HEK293 (cell line): Measurements from ENCODE around the gene DCP1B.

Source experiments
- CTCF ChIA-PET: fragments of 350-600 bp; formaldehyde crosslinking; extraction: SDS; loops from one replicate; lab custom pipeline; 2021; ENCODE audit warnings: antibody characterized with exemption; lab: Yijun Ruan, JAX
- POLR2A ChIA-PET: fragments of 300-600 bp; formaldehyde crosslinking; extraction: SDS; loops from one replicate; lab custom pipeline; 2020; ENCODE audit warnings: antibody characterized with exemption, inconsistent platforms; lab: Yijun Ruan, JAX
- H3K27ac ChIP-seq: fragments of 200-500 bp; sonication (Bioruptor generic); 2 replicates; pipeline ENCODE4 v1.5.1; 2014; ENCODE audit warnings: low read depth, low read length, control low read depth, inconsistent platforms; ENCODE audit errors: extremely low read depth
- H3K36me3 ChIP-seq, 2 experiments: fragments of 200-500 bp in 1 of 2; sonication (Bioruptor generic) in 1 of 2; 1 replicate in 1 of 2; 2 replicates in 1 of 2; pipeline ENCODE4 v1.5.1; 2014 to 2017; ENCODE audit warnings: inconsistent platforms in 2 of 2, low read length in 2 of 2; ENCODE audit not compliant: control insufficient read depth in 2 of 2, insufficient read depth in 1 of 2
- H3K4me1 ChIP-seq: fragments of 200-500 bp; sonication (Bioruptor generic); 2 replicates; pipeline ENCODE4 v1.5.1; 2014; ENCODE audit warnings: mild to moderate bottlenecking, low read length, inconsistent platforms; ENCODE audit not compliant: control insufficient read depth, insufficient read depth
- H3K4me3 ChIP-seq: 2 replicates; pipeline ENCODE4 v1.5.1; 2011; ENCODE audit warnings: low read depth, mild to moderate bottlenecking, control low read depth, low read length, moderate library complexity
- H3K9me3 ChIP-seq: fragments of 200-500 bp; sonication (Bioruptor generic); 2 replicates; pipeline ENCODE4 v1.5.1; 2014; ENCODE audit warnings: low read depth, low read length, inconsistent platforms; ENCODE audit not compliant: control insufficient read depth, insufficient read depth
- CTCF ChIP-seq: fragments of 450-650 bp; formaldehyde crosslinking; IDR thresholded peaks from 2 replicates; pipeline ENCODE4 v1.5.1; 2016; ENCODE audit warnings: missing biosample characterization, missing genetic modification characterization
- EGR2 ChIP-seq: fragments of 450-650 bp; formaldehyde crosslinking; IDR thresholded peaks from 2 replicates; pipeline ENCODE4 v1.5.1; 2016; ENCODE audit warnings: low read depth, missing biosample characterization, missing genetic modification characterization
- ELK4 ChIP-seq: IDR thresholded peaks from 2 replicates; pipeline ENCODE4 v1.6.1; 2011; ENCODE audit warnings: mild to moderate bottlenecking, low read depth, low read length, borderline replicate concordance
- GLIS2 ChIP-seq: fragments of 450-650 bp; formaldehyde crosslinking; IDR thresholded peaks from 2 replicates; pipeline ENCODE4 v1.5.1; 2016; ENCODE audit warnings: missing biosample characterization, missing genetic modification characterization
- INSM2 ChIP-seq: fragments of 450-650 bp; formaldehyde crosslinking; IDR thresholded peaks from 2 replicates; pipeline ENCODE4 v1.5.1; 2016; ENCODE audit warnings: missing biosample characterization, missing genetic modification characterization
- KLF1 ChIP-seq: fragments of 450-650 bp; formaldehyde crosslinking; IDR thresholded peaks from 2 replicates; pipeline ENCODE4 v1.5.1; 2016; ENCODE audit warnings: missing biosample characterization, missing genetic modification characterization
- KLF16 ChIP-seq: fragments of 450-650 bp; formaldehyde crosslinking; IDR thresholded peaks from 2 replicates; pipeline ENCODE4 v1.5.1; 2017; ENCODE audit warnings: missing biosample characterization, missing genetic modification characterization
- PRDM6 ChIP-seq: fragments of 450-650 bp; formaldehyde crosslinking; IDR thresholded peaks from 2 replicates; pipeline ENCODE4 v1.5.1; 2017; ENCODE audit warnings: missing biosample characterization, missing genetic modification characterization
- SALL2 ChIP-seq: fragments of 450-650 bp; formaldehyde crosslinking; IDR thresholded peaks from 2 replicates; pipeline ENCODE4 v1.5.0; 2017; ENCODE audit warnings: missing biosample characterization, mild to moderate bottlenecking, missing genetic modification characterization, borderline replicate concordance
- SETDB1 ChIP-seq: IDR thresholded peaks from one replicate; pipeline ENCODE4 v1.6.1; 2017; ENCODE audit warnings: mild to moderate bottlenecking, low read length, moderate library complexity, mixed read lengths; ENCODE audit not compliant: insufficient read length
- ZBTB6 ChIP-seq: fragments of 450-650 bp; formaldehyde crosslinking; IDR thresholded peaks from 2 replicates; pipeline ENCODE4 v1.5.1; 2017; ENCODE audit warnings: missing biosample characterization, missing genetic modification characterization
- ZFP69B ChIP-seq: fragments of 450-650 bp; formaldehyde crosslinking; IDR thresholded peaks from 2 replicates; pipeline ENCODE4 v1.5.1; 2016; ENCODE audit warnings: missing biosample characterization, missing genetic modification characterization
- ZNF19 ChIP-seq: fragments of 450-650 bp; formaldehyde crosslinking; IDR thresholded peaks from 2 replicates; pipeline ENCODE4; 2016; ENCODE audit warnings: missing biosample characterization, missing genetic modification characterization, low read depth
- ZNF211 ChIP-seq: fragments of 450-650 bp; formaldehyde crosslinking; IDR thresholded peaks from 2 replicates; pipeline ENCODE4 v1.5.1; 2016; ENCODE audit warnings: low read depth, missing biosample characterization, missing genetic modification characterization
- ZNF362 ChIP-seq: fragments of 450-650 bp; formaldehyde crosslinking; IDR thresholded peaks from 2 replicates; pipeline ENCODE4 v1.5.1; 2016; ENCODE audit warnings: missing biosample characterization, missing genetic modification characterization
- ZNF416 ChIP-seq: fragments of 450-650 bp; formaldehyde crosslinking; IDR thresholded peaks from 2 replicates; pipeline ENCODE4 v1.5.1; 2016; ENCODE audit warnings: missing biosample characterization, missing genetic modification characterization
- ZNF473 ChIP-seq: fragments of 450-650 bp; formaldehyde crosslinking; IDR thresholded peaks from 2 replicates; pipeline ENCODE4 v1.5.1; 2017; ENCODE audit warnings: missing biosample characterization, missing genetic modification characterization
- ZNF488 ChIP-seq: fragments of 450-650 bp; formaldehyde crosslinking; IDR thresholded peaks from 2 replicates; pipeline ENCODE4 v1.5.1; 2016; ENCODE audit warnings: missing biosample characterization, missing genetic modification characterization
- ZNF518A ChIP-seq: fragments of 450-650 bp; formaldehyde crosslinking; conservative IDR thresholded peaks from 2 replicates; pipeline ENCODE4 v1.5.1; 2016; ENCODE audit warnings: low read depth, missing biosample characterization, missing genetic modification characterization
- ZNF580 ChIP-seq: fragments of 450-650 bp; formaldehyde crosslinking; IDR thresholded peaks from 2 replicates; pipeline ENCODE4 v1.5.1; 2016; ENCODE audit warnings: missing biosample characterization, missing genetic modification characterization
- ZNF585B ChIP-seq: fragments of 450-650 bp; formaldehyde crosslinking; IDR thresholded peaks from 2 replicates; pipeline ENCODE4 v1.5.1; 2016; ENCODE audit warnings: missing biosample characterization, missing genetic modification characterization
- ZNF660 ChIP-seq: fragments of 450-650 bp; IDR thresholded peaks from 2 replicates; pipeline ENCODE4 v1.5.1; 2018; ENCODE audit warnings: missing biosample characterization, mild to moderate bottlenecking, missing genetic modification characterization

The DCP1B gene

GRCh38 chr12:1972856-1973317 is 31.4 kb downstream of the DCP1B start (continued):
- peak; percentile 33; the same call in 1 of the 2 replicates for TF ChIP-seq PRDM6 (tag by site-specific recombination)
- TF ChIP-seq SALL2 (tag by site-specific recombination), result no peak
- no peak for TF ChIP-seq ZNF585B
- peak; percentile 70; the same call in 1 of the 2 replicates for TF ChIP-seq INSM2 (tag by site-specific recombination)
- no peak for TF ChIP-seq GLIS2 (tag by site-specific recombination)
- no peak for TF ChIP-seq ZNF362 (tag by site-specific recombination)
- TF ChIP-seq ZNF416 (tag by site-specific recombination), result no peak
- TF ChIP-seq KLF16 (tag by site-specific recombination), result no peak
- no peak for TF ChIP-seq ZFP69B (tag by site-specific recombination)
- TF ChIP-seq ZNF473 (tag by site-specific recombination), result no peak
- no peak for TF ChIP-seq ZNF580
- no peak for TF ChIP-seq ZNF211 (tag by site-specific recombination)
- TF ChIP-seq ZNF19 (tag by site-specific recombination), result no peak
- no peak for TF ChIP-seq CTCF (tag by site-specific recombination)
- TF ChIP-seq ZBTB6 (tag by site-specific recombination), result no peak

- Histone ChIP-seq H3K36me3 (peaks cover 0 to 5% of the 10 kb centered on the region in 2 experiments; a peak in 1 of 3 replicates), H3K9me3 (no peaks in the 10 kb centered on the region), H3K4me3 (no peak overlapping the region), H3K4me1 (peaks cover 4% of the 10 kb centered on the region; the same call in 1 of the 2 replicates), H3K27ac (no peak overlapping the region)
- ChIA-PET POLR2A (no interaction called here), CTCF (interaction anchor here (0.6 to 2.6 kb wide), 3 partner anchors 20 to 801 kb away, joined by 3 to 8 read pairs (median 4); no protein-coding TSS in a partner anchor)
- TF ChIP-seq ZNF518A, result no peak
- no peak for TF ChIP-seq ELK4
- no peak for TF ChIP-seq EGR2 (tag by site-specific recombination)
- no peak for TF ChIP-seq ZNF660 (tag by site-specific recombination)
- TF ChIP-seq KLF1 (tag by site-specific recombination), result no peak
- TF ChIP-seq KLF16 (tag by site-specific recombination), result no peak
- no peak for TF ChIP-seq ZNF488
- no peak for TF ChIP-seq SETDB1
These were observed 32.0 kb downstream of the DCP1B start for GRCh38 chr12:1972260-1972659.
